ENCODE results near the gene PAX5. TPM values are rescaled to one million over a fixed set of nuclear protein-coding genes. Genes with fewer than 3 reads are reported as not detected.
A peak's percentile ranks its signal among the peaks of the same experiment; 100 is the strongest.

Gene PAX5
- polyA plus RNA-seq, 3 donors = 0.03 to 0.15 TPM; not detected in 1

DNA sequence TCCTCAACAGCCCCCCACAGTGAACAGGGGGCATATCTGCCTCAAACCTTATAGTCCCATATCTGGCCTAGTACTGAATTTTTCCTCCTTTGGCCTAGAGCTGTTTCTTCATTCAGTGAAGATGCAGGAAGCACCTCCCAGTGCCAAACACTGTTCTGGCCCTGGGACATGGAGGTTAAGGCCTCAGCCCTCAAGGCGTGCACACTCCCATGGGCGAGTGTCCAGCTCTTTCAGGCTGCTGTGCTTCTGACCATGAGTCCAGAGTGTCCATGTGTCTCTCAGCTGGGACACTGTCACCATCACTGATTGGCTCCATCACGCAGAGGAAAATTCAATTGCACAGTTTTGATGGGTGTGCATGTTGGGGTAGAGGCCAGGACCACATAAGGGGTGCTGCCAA, 151.5 kb downstream of the PAX5 start:
- no peaks in the 10 kb centered on the region for H3K79me2 ChIP-seq (ENCODE audit: insufficient read depth, low read length)
- H4K20me1 ChIP-seq (ENCODE audit: insufficient read depth, low read length) = no peaks in the 10 kb centered on the region
- Mint-ChIP-seq H3K4me1 (no peaks in the 10 kb centered on the region), H3K27me3 (ENCODE audit: low read depth in 3 of 3) (peaks cover 1 to 11% (median 8%) of the 10 kb centered on the region in 3 donors), H3K36me3 (no peaks in the 10 kb centered on the region), H3K9me3 (peaks cover 0 to 4% (median 1%) of the 10 kb centered on the region in 7 donors), H3K27ac (no peak overlapping the region), H3K4me3 (no peak overlapping the region)
- WGBS (ENCODE audit: insufficient coverage) = 95% methylated on average over 3 of the region's 3 CpGs
- TF ChIP-seq, protein P1, sequence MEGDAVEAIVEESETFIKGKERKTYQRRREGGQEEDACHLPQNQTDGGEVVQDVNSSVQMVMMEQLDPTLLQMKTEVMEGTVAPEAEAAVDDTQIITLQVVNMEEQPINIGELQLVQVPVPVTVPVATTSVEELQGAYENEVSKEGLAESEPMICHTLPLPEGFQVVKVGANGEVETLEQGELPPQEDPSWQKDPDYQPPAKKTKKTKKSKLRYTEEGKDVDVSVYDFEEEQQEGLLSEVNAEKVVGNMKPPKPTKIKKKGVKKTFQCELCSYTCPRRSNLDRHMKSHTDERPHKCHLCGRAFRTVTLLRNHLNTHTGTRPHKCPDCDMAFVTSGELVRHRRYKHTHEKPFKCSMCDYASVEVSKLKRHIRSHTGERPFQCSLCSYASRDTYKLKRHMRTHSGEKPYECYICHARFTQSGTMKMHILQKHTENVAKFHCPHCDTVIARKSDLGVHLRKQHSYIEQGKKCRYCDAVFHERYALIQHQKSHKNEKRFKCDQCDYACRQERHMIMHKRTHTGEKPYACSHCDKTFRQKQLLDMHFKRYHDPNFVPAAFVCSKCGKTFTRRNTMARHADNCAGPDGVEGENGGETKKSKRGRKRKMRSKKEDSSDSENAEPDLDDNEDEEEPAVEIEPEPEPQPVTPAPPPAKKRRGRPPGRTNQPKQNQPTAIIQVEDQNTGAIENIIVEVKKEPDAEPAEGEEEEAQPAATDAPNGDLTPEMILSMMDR (IDR thresholded peaks at IDR 0.05) = no peak
- intact Hi-C loops (cut with micrococcal nuclease) = no loop called here
- no peaks in the 10 kb centered on the region for H3K9me3 ChIP-seq (replicated peaks in 1 of 2; ENCODE audit: control insufficient read depth in 1 of 2, insufficient read depth in 1 of 2, low read length in 2 of 2)
- H3K36me3 ChIP-seq (replicated peaks in 1 of 2; ENCODE audit: control insufficient read depth in 1 of 2, insufficient read depth in 2 of 2, low read length in 2 of 2) = no peaks in the 10 kb centered on the region
- H3K4me2 ChIP-seq (replicated peaks; ENCODE audit: extremely low read depth, low read length, poor library complexity, severe bottlenecking) = no peak overlapping the region
- no peak overlapping the region for H3K4me3 ChIP-seq (replicated peaks in 1 of 3; ENCODE audit: low read depth in 2 of 3, low read length in 3 of 3)
- no peak for DNase-seq
- H3K27ac ChIP-seq (ENCODE audit: low read depth in 1 of 2, low read length in 2 of 2) = no peak overlapping the region
- no peaks in the 10 kb centered on the region for H3K4me1 ChIP-seq (ENCODE audit: control insufficient read depth in 1 of 2, insufficient read depth in 2 of 2, low read length in 2 of 2)
- no peaks in the 10 kb centered on the region for H3K27me3 ChIP-seq (ENCODE audit: control insufficient read depth in 2 of 2, insufficient read depth in 2 of 2, low read length in 2 of 2)
- H3K9ac ChIP-seq (ENCODE audit: insufficient read depth, low read length, poor library complexity, severe bottlenecking) = no peak overlapping the region
- no peak overlapping the region for H2AFZ ChIP-seq (ENCODE audit: insufficient read depth, low read depth, low read length, poor library complexity, severe bottlenecking)

DNA sequence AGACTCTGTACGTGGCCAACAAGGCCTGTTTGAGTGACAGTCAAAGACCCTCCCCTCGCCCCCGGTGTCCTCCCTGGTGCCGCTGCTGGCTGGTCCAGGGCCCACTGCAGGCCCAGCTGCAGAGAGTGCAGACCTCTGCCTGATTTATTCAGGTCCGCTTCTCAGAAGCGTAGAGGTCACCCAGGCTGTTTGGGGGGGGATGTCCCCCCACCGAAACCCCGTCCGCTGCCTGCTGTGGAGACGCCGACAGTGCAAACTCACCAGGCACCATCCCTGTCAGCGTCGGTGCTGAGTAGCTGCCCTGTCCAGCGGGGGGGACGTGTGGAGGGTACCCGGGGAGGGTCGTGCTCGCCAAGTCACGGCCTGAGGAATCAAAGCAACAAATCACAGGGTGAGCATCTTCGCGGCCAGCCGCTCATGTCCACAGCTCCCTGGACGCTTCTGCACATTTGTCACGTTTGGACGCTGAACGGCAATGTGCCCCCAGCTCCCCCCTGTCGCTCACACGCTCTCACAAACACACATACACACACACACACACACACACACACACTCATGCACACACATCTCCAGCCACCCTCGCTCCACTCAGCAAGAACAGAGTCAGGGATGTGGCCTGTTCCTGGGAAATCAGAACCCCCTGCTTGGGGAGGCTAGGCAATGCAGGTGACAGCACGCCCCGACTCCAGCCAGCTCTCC, 152.2 kb downstream of the PAX5 start:
- TF ChIP-seq, protein P1 (IDR thresholded peaks at IDR 0.05) = no peak
- Histone ChIP-seq H3K79me2 (ENCODE audit: insufficient read depth, low read length) (no peaks in the 10 kb centered on the region), H4K20me1 (ENCODE audit: insufficient read depth, low read length) (no peaks in the 10 kb centered on the region), H3K9ac (ENCODE audit: insufficient read depth, low read length, poor library complexity, severe bottlenecking) (no peak overlapping the region), H3K4me1 (ENCODE audit: control insufficient read depth in 1 of 2, insufficient read depth in 2 of 2, low read length in 2 of 2) (no peaks in the 10 kb centered on the region), H2AFZ (ENCODE audit: insufficient read depth, low read depth, low read length, poor library complexity, severe bottlenecking) (no peak overlapping the region), H3K9me3 (replicated peaks in 1 of 2; ENCODE audit: control insufficient read depth in 1 of 2, insufficient read depth in 1 of 2, low read length in 2 of 2) (no peaks in the 10 kb centered on the region), H3K36me3 (replicated peaks in 1 of 2; ENCODE audit: control insufficient read depth in 1 of 2, insufficient read depth in 2 of 2, low read length in 2 of 2) (no peaks in the 10 kb centered on the region), H3K27me3 (ENCODE audit: control insufficient read depth in 2 of 2, insufficient read depth in 2 of 2, low read length in 2 of 2) (no peaks in the 10 kb centered on the region), H3K27ac (ENCODE audit: low read depth in 1 of 2, low read length in 2 of 2) (no peak overlapping the region), H3K4me3 (replicated peaks in 1 of 3; ENCODE audit: low read depth in 2 of 3, low read length in 3 of 3) (no peak overlapping the region), H3K4me2 (replicated peaks; ENCODE audit: extremely low read depth, low read length, poor library complexity, severe bottlenecking) (no peak overlapping the region)
- Mint-ChIP-seq H3K9me3 (peaks cover 0 to 4% (median 1%) of the 10 kb centered on the region in 7 donors), H3K4me1 (peaks cover 4% of the 10 kb centered on the region), H3K27ac (peak overlapping the region in 1 of 7 donors; percentile 18), H3K27me3 (ENCODE audit: low read depth in 3 of 3) (peaks cover 1 to 7% (median 5%) of the 10 kb centered on the region in 3 donors), H3K4me3 (no peak overlapping the region), H3K36me3 (no peaks in the 10 kb centered on the region)
- no peak for DNase-seq
- WGBS (ENCODE audit: insufficient coverage) = 93% methylated on average over 29 of the region's 31 CpGs
- intact Hi-C loops (cut with micrococcal nuclease) = no loop called here
